Skin of body (tissue), 2 donors: ENCODE data around the gene MBD3. TPM values are rescaled to one million over a fixed set of nuclear protein-coding genes. Genes with fewer than 3 reads are reported as not detected.
A peak's percentile ranks its signal among the peaks of the same experiment; 100 is the strongest.
"Not testable (repeated sequence)": the region's sequence is repeated elsewhere in the genome, so short reads cannot be mapped to it uniquely, and the experiment has no call there.

ENCODE experiments used
- DNase-seq: peaks from one replicate; lab custom pipeline; 2025; lab: John Stamatoyannopoulos, UW
- total RNA-seq: library from RNA; depleted of rRNA; stranded (reverse); fragments of >200 nt; gene quantifications from one replicate; pipeline ENCODE4 v1.2.3, GENCODE V29; 2014

The MBD3 gene, protein sequence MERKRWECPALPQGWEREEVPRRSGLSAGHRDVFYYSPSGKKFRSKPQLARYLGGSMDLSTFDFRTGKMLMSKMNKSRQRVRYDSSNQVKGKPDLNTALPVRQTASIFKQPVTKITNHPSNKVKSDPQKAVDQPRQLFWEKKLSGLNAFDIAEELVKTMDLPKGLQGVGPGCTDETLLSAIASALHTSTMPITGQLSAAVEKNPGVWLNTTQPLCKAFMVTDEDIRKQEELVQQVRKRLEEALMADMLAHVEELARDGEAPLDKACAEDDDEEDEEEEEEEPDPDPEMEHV
- total RNA-seq = 32.2 TPM

- DNase-seq = peak; percentile 89
Observed at GRCh38 chr19:1592755-1593500, at the start of gene MBD3. TSS of gene MBD3 (minus strand) at chr19:1592865. CDS start at chr19:1592631, 234 bp downstream.

DNA sequence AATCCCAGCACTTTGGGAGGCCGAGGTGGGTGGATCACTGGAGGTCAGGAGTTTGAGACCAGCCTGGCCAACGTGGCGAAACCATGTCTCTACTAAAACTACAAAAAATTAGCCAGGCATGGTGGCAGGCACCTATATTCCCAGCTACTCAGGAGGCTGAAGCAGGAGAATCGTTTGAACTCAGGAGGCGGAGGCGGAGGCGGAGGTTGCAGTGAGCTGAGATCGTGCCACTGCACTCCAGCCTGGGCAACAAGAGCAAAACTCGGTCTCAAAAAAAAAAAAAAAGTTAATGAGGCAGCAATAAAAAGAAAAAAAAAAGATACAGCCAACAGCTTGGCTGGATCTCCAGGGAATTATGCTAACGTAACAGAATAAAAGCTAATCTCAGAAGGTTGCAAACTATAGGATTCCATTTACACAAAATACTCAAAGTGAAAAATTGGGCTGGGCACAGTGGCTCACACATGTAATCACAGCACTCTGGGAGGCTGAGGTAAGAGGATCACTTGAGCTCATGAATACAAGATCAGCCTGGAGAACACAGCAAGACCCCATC is 48.3 kb upstream of the MBD3 start:
- not testable (repeated sequence) for DNase-seq

GRCh38 chr19:1636325-1637236 is 43.9 kb upstream of the MBD3 start:
- no peak for DNase-seq

- no peak for DNase-seq
Observed at GRCh38 chr19:1634938-1635243, 42.2 kb upstream of the MBD3 start.

DNA sequence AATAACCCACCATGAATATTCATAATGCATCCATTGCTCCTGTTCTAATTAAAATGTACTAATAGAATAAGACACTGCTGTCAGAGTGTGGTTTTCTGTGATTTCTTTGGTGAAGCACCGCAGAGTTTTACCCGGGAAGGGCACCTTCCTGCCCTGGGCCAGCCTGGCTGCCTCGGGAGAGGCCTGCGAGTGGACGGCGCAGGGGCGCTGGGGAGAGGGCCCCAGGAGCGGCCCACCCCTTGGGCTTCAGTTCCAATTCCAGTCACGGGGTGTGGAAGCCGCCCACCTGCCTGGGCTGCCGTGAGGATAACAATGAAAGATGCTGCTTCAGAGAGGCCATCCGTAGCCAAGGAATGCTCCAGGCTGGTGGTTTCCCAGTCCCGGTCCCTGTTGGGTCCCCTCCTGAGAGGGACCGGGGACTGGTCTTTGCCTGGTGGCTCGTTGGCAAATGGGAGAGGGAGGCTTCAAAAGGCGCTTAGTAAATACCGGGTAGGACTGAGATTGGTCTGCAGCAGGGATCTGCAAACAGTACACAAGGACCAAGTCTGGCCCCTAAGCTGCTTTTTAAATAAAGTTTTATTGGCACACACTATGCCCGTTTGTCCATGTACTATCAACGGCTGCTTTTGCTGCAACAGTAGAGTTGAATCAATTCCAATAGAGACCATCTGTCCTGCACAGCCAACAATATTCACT is 41.7 kb upstream of the MBD3 start:
- no peak for DNase-seq

DNA sequence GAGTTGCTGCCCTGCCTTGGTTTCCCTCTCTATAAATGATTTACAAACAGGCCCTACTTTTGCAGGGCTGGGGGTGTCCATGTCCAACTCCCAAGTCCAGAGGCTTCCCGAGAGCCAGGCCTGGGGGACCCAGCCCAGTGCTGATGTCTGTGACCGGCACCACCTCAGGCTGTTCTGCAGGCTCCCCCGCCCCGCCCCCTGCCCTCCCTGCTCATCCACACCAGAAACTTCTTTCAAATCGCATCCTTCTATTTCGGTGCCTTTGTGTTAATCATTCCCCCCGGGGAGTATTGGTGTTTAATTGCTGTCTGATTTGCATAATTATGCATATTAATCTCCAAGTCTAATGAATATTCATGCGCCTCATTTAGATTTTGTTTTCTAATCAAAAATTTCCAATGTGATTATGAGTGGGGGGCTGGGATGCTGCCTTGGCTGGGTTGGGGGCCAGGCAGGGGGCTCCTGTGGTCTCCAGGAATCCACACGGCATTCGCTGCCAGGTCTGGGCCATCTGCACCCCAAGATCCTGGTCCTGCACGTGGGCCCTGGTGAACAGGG is 40.7 kb upstream of the MBD3 start:
- DNase-seq = no peak

GRCh38 chr19:1632462-1633268 is 40.0 kb upstream of the MBD3 start:
- no peak for DNase-seq

DNA sequence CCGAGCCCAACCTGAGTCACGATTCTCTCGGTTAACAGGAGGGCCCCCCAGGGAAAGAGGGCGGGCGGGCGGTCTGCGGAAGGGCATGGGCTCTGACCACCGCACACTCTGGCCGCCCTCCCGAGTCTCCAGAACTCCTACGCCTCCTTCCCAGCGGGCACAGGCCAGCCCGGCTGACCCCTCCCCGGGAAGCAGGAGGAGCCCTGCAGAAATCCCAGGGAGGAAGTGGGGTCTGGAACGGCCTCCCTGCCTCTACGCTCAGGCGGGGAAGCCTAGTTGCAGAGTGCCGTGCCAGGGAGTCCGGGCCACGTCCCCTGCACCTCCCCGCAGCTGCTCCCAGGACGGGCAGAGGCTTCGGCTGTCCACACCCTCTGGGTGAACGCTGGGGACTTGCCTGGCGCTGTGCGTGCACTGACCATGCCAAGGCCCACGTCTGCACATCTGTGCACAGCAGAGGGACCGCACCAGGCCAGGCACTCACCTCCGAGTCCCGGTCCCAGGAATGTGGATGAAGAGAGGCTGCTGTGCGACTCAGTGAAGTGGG is 39.0 kb upstream of the MBD3 start:
- no peak for DNase-seq

GRCh38 chr19:1630811-1631210 is 38.1 kb upstream of the MBD3 start:
- no peak for DNase-seq

- DNase-seq = no peak
Observed at GRCh38 chr19:1630012-1630411, 37.3 kb upstream of the MBD3 start.

GRCh38 chr19:1629256-1629808 is 36.7 kb upstream of the MBD3 start:
- DNase-seq = no peak

DNA sequence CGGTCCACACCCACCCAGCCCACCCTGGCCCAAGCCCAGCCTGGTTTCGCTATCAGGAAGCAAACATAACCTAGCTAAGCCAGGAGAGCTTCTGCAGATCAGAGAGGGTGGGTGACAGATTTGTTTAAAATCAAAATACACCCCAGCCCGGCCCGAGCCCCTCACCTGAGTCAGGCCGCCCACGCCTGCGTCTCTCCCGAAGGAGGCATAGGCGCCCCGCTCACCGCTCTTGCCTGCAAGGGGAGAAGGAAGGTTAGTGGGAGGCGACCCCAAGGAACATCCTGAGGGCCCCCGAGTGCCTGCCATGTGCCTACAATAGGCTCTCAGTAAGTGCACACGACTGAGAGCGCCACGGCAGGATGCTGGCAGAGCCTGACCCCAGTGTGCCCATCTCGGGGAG is 34.5 kb upstream of the MBD3 start:
- DNase-seq = no peak

DNA sequence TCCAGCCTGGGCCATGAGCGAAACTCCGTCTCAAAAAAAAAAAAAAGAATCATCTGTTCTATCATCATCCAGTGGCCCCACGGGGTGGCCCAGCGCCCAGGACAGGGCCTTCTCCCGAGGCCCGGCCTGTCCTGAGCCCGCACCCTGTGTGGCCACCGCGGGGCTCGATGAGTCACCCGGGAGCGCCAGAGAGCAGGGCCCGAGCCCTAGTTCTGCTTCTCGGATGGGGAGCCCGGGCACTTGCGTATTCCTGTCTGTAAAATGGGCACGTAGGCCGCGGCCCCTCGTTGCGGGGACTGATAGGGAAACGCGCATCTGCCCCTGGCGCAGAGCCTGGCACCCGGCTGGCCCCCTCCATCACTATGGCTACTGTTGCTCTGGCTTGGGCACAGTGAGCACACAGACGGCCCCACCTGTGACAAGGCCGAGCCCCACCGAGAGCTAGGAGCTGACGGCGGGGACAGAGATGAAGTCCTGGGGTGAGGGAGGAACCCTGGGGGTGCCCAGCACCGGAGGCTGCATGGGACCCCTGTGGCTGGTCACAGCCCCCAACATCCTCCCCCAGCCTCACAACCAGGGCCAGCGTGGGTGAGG is 33.8 kb upstream of the MBD3 start:
- DNase-seq = no peak

- peak; percentile 37 for DNase-seq
Observed at GRCh38 chr19:1624458-1624857, 31.8 kb upstream of the MBD3 start.

- DNase-seq = no peak
Observed at GRCh38 chr19:1622541-1622940, 29.9 kb upstream of the MBD3 start.

GRCh38 chr19:1622007-1622406 is 29.3 kb upstream of the MBD3 start:
- no peak for DNase-seq

GRCh38 chr19:1621574-1621973 is 28.9 kb upstream of the MBD3 start:
- DNase-seq = no peak

DNA sequence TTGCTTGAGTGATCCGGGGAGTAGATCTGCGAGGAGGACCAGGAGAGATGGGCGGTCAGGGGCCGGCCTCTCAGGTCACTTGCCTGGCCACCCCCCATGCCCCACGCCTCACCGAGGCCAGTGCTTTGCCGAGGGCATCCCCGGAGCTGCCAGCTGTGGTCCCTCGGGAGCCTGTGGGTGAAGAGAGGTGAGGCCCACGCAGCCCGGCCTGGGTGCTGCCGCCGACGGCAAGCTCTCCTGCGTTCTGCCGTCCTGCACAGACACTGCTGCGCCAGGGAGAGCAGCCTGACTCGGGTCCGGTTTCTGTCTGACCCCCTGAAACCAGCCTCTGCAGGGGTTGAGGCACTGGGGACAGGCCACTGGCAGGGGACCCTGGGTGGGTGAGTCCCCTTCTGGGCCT is 28.4 kb upstream of the MBD3 start:
- DNase-seq = no peak

- no peak for DNase-seq
Observed at GRCh38 chr19:1620502-1620901, 27.8 kb upstream of the MBD3 start.
